ENCODE results near the gene INAFM1. TPM values are rescaled to one million over a fixed set of nuclear protein-coding genes. Genes with fewer than 3 reads are reported as not detected.

The INAFM1 gene
- total and polyA plus RNA-seq, 2 donors (not counting 3 experiments of a cell fraction or from before 2014, with no cell fraction given): 2.8 to 8.3 TPM

- no peak for TF ChIP-seq FOS (IDR thresholded peaks at IDR 0.05; ENCODE audit: borderline replicate concordance, insufficient read depth, low read length)
- ChIA-PET CTCF (interaction anchor here (0.7 to 2.1 kb wide), 5 partner anchors 25 to 119 kb away, joined by 3 to 7 read pairs (median 7); partner anchors contain the start of gene DHX34), POLR2A (no interaction called here)
- no peaks in the 10 kb centered on the region for H4K20me1 ChIP-seq (replicated peaks; ENCODE audit: control insufficient read depth, extremely low read depth, insufficient read depth, low read length)
- H3K4me2 ChIP-seq (ENCODE audit: insufficient read depth, low read length): no peak within 1 kb of the TSS
- no TSS peak for BruUV-seq (replicated peaks)
- DNase-seq (ENCODE audit: low read depth, low spot score) (no peak), FAIRE-seq (no peak)
- no peak within 1 kb of the TSS for H3K27ac ChIP-seq (ENCODE audit: insufficient read depth, low read depth, low read length)
- dilution Hi-C loops (cut with MboI; ENCODE audit: extremely low pct_ligation_motif_present, low sequenced_read_pairs): no loop called here
- no peaks in the 10 kb centered on the region for H3K79me2 ChIP-seq (ENCODE audit: control insufficient read depth, insufficient read depth, low read length)
- peaks cover 0 to 2% of the 10 kb centered on the region in 2 experiments for H3K27me3 ChIP-seq (ENCODE audit: control insufficient read depth in 2 of 2, insufficient read depth in 2 of 2, low read length in 2 of 2)
- H3K9ac ChIP-seq (replicated peaks; ENCODE audit: extremely low read depth, insufficient read depth, low read length): no peak within 1 kb of the TSS
- H3K9me1 ChIP-seq (replicated peaks; ENCODE audit: control insufficient read depth, extremely low read depth, insufficient read depth, low read length): no peaks in the 10 kb centered on the region
- H2AFZ ChIP-seq (ENCODE audit: low read depth, low read length): no peak within 1 kb of the TSS
- no peak within 1 kb of the TSS for H3K4me3 ChIP-seq (replicated peaks in 1 of 3; ENCODE audit: insufficient read depth in 1 of 3, low read depth in 1 of 3, low read length in 3 of 3)
- H3K4me1 ChIP-seq (ENCODE audit: control insufficient read depth, extremely low read depth, insufficient read depth, low read length): no peaks in the 10 kb centered on the region
- intact Hi-C loops (cut with micrococcal nuclease): no loop called here
- no peaks in the 10 kb centered on the region for H3K36me3 ChIP-seq (ENCODE audit: control insufficient read depth in 2 of 2, extremely low read depth in 1 of 2, insufficient read depth in 2 of 2, low read length in 2 of 2)
- no peaks in the 10 kb centered on the region for H3K9me3 ChIP-seq (replicated peaks; ENCODE audit: control insufficient read depth, insufficient read depth, low read length)
These were observed 34.9 kb downstream of the INAFM1 start, which contains the start of gene C5AR1 for GRCh38 chr19:47309608-47310007. Gene C5AR1 (plus strand): TSS chr19:47309861. CDS start chr19:47309896, 35 bp downstream.

DNA sequence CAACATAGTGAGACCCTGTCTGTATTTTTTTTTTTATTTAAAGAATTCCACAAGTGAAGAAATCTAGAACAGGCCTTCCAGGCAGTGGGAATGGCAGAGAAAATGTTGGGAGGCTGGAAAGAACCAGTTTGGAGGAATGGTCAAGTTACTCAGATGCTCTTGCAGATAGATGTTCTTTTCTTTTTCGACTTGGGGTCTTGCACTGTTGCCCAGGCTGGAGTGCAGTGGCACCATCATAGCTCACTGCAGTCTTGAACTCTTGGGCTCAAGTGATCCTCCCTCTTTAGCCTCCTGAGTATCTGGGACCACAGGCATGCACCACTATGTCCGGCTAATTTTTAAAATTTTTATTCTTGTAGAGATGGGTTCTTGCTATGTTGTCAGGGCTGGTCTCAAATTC lies 35.6 kb downstream of the INAFM1 start:
- Histone ChIP-seq H3K79me2 (ENCODE audit: control insufficient read depth, insufficient read depth, low read length) (no peaks in the 10 kb centered on the region), H3K4me2 (ENCODE audit: insufficient read depth, low read length) (no peak overlapping the region), H3K9me1 (replicated peaks; ENCODE audit: control insufficient read depth, extremely low read depth, insufficient read depth, low read length) (no peaks in the 10 kb centered on the region), H3K36me3 (ENCODE audit: control insufficient read depth in 2 of 2, extremely low read depth in 1 of 2, insufficient read depth in 2 of 2, low read length in 2 of 2) (no peaks in the 10 kb centered on the region), H3K4me1 (ENCODE audit: control insufficient read depth, extremely low read depth, insufficient read depth, low read length) (no peaks in the 10 kb centered on the region), H3K27me3 (ENCODE audit: control insufficient read depth in 2 of 2, insufficient read depth in 2 of 2, low read length in 2 of 2) (peaks cover 0 to 2% of the 10 kb centered on the region in 2 experiments), H3K4me3 (replicated peaks in 1 of 3; ENCODE audit: insufficient read depth in 1 of 3, low read depth in 1 of 3, low read length in 3 of 3) (no peak overlapping the region), H3K27ac (ENCODE audit: insufficient read depth, low read depth, low read length) (no peak overlapping the region), H4K20me1 (replicated peaks; ENCODE audit: control insufficient read depth, extremely low read depth, insufficient read depth, low read length) (no peaks in the 10 kb centered on the region), H3K9me3 (replicated peaks; ENCODE audit: control insufficient read depth, insufficient read depth, low read length) (no peaks in the 10 kb centered on the region), H3K9ac (replicated peaks; ENCODE audit: extremely low read depth, insufficient read depth, low read length) (no peak overlapping the region), H2AFZ (ENCODE audit: low read depth, low read length) (no peak overlapping the region)
- BruUV-seq (replicated peaks): no TSS peak
- ChIA-PET CTCF (interaction anchor here (1.6 kb wide), 1 partner anchor 25 kb away, joined by 4 read pairs; no protein-coding TSS in a partner anchor), POLR2A (no interaction called here)
- dilution Hi-C loops (cut with MboI; ENCODE audit: extremely low pct_ligation_motif_present, low sequenced_read_pairs): no loop called here
- intact Hi-C loops (cut with micrococcal nuclease): no loop called here
- no peak for DNase-seq (ENCODE audit: low read depth, low spot score)
- no peak for TF ChIP-seq EZH2 (IDR thresholded peaks at IDR 0.05; ENCODE audit: borderline replicate concordance, low read depth, low read length, severe bottlenecking)
- no peak for TF ChIP-seq POLR2AphosphoS5 (IDR thresholded peaks at IDR 0.05; ENCODE audit: insufficient read depth, low read depth, low read length)
- no peak for TF ChIP-seq FOS (IDR thresholded peaks at IDR 0.05; ENCODE audit: borderline replicate concordance, insufficient read depth, low read length)
- TF ChIP-seq POLR2A (IDR thresholded peaks at IDR 0.05; ENCODE audit: low read depth, low read length): no peak
- no peak for TF ChIP-seq MAX (IDR thresholded peaks at IDR 0.05; ENCODE audit: insufficient read depth, insufficient read length)
- no peak for FAIRE-seq

Measured in endothelial cell of umbilical vein (primary cell).